Prostate gland (tissue), 2 donors: ENCODE measurements around the gene DSTN.

Experiments used
- CTCF ChIP-seq, 4 experiments: fragments of 200-600 bp in 2 of 4; fragments of 450-650 bp in 2 of 4; sonication (generic) in 2 of 4; IDR thresholded peaks; 1 replicate in 3 of 4; 2 replicates in 1 of 4; pipeline ENCODE4 v1.5.1; 2016 to 2019; ENCODE audit warnings: antibody characterized with exemption in 4 of 4, mild to moderate bottlenecking in 2 of 4, moderate library complexity in 2 of 4
- POLR2AphosphoS5 ChIP-seq: sonication (generic); formaldehyde crosslinking; IDR thresholded peaks from one replicate; pipeline ENCODE4 v1.6.1; 2017; ENCODE audit warnings: antibody characterized with exemption

- TF ChIP-seq CTCF (IDR thresholded peaks at IDR 0.05) (no peak), POLR2AphosphoS5 (no peak)
Observed at GRCh38 chr20:17595856-17596255, 26.0 kb downstream of the DSTN start.
